ENCODE measurements around the gene SERINC1.
"Not testable (repeated sequence)": the region's sequence is repeated elsewhere in the genome, so short reads cannot be mapped to it uniquely, and the experiment has no call there.

The SERINC1 gene

GRCh38 chr6:122471107-122472021, at the start of gene SERINC1:
Gene SERINC1 (minus strand): TSS chr6:122471807. CDS start chr6:122471737, 70 bp downstream.
- peak within 1 kb of the TSS; percentile 95 for H3K4me3 ChIP-seq (ENCODE audit: low read depth, low read length)
- no peak for TF ChIP-seq CTCF (IDR thresholded peaks at IDR 0.05; ENCODE audit: low read depth, low read length)

- H3K4me3 ChIP-seq (ENCODE audit: low read depth, low read length) = peak overlapping the region; percentile 36
- no peak for TF ChIP-seq CTCF (IDR thresholded peaks at IDR 0.05; ENCODE audit: low read depth, low read length)
Observed at GRCh38 chr6:122511193-122511924, 39.8 kb upstream of the SERINC1 start.

GRCh38 chr6:122505170-122505569, 33.6 kb upstream of the SERINC1 start:
- not testable (repeated sequence) for H3K4me3 ChIP-seq (ENCODE audit: low read depth, low read length)

- H3K4me3 ChIP-seq (ENCODE audit: low read depth, low read length) = no peak overlapping the region
- TF ChIP-seq CTCF (IDR thresholded peaks at IDR 0.05; ENCODE audit: low read depth, low read length) = no peak
Observed at GRCh38 chr6:122501475-122501874, 29.9 kb upstream of the SERINC1 start.

GRCh38 chr6:122495612-122496011, 24.0 kb upstream of the SERINC1 start:
- no peak for TF ChIP-seq CTCF (IDR thresholded peaks at IDR 0.05; ENCODE audit: low read depth, low read length)
- no peak overlapping the region for H3K4me3 ChIP-seq (ENCODE audit: low read depth, low read length)

GRCh38 chr6:122494665-122495272, 23.2 kb upstream of the SERINC1 start:
- TF ChIP-seq CTCF (IDR thresholded peaks at IDR 0.05; ENCODE audit: low read depth, low read length) = no peak
- H3K4me3 ChIP-seq (ENCODE audit: low read depth, low read length) = no peak overlapping the region

GRCh38 chr6:122491919-122492555, 20.4 kb upstream of the SERINC1 start:
- no peak overlapping the region for H3K4me3 ChIP-seq (ENCODE audit: low read depth, low read length)
- peak; percentile 97 for TF ChIP-seq CTCF (IDR thresholded peaks at IDR 0.05; ENCODE audit: low read depth, low read length)

All from WI38 (cell line).